ENCODE measurements around the gene NRG3. TPM values are rescaled to one million over a fixed set of nuclear protein-coding genes. Genes with fewer than 3 reads are reported as not detected.

The NRG3 gene
- total RNA-seq, 2 experiments from 2014 or later: not detected

- Histone ChIP-seq H3K27ac (ENCODE audit: low read depth, low read length, poor library complexity, severe bottlenecking) (no peak overlapping the region), H4K20me1 (ENCODE audit: insufficient read depth, low read length) (no peaks in the 10 kb centered on the region), H3K79me2 (ENCODE audit: insufficient read depth, low read depth, low read length) (no peaks in the 10 kb centered on the region), H3K9me2 (ENCODE audit: insufficient read depth, low read length) (no peaks in the 10 kb centered on the region), H3K9me3 (ENCODE audit: low read length) (no peaks in the 10 kb centered on the region; the same call in 1 of the 2 replicates), H3K4me1 (ENCODE audit: insufficient read depth, low read length, poor library complexity, severe bottlenecking) (no peaks in the 10 kb centered on the region), H3K4me2 (ENCODE audit: low read length) (no peak overlapping the region), H3K36me3 (ENCODE audit: insufficient read depth, low read length) (no peaks in the 10 kb centered on the region), H2AFZ (ENCODE audit: low read length) (no peak overlapping the region), H3K4me3 (ENCODE audit: low read depth, low read length, poor library complexity, severe bottlenecking) (no peak overlapping the region)
- intact Hi-C loops (cut with micrococcal nuclease; ENCODE audit: unreplicated experiment): no loop called here
- no peak for TF ChIP-seq EZH2phosphoT487 (IDR thresholded peaks at IDR 0.05; ENCODE audit: borderline replicate concordance, low read depth, low read length)
- BruUV-seq (replicated peaks): no TSS peak
- ChIA-PET CTCF (ENCODE audit: unreplicated experiment) (no interaction called here), POLR2A (no interaction called here)
- no peak for DNase-seq (ENCODE audit: low spot score)
These were observed 565.8 kb downstream of the NRG3 start for GRCh38 chr10:82440775-82441174.

GRCh38 chr10:82452046-82452445 is 577.1 kb downstream of the NRG3 start:
- Histone ChIP-seq H3K9me3 (ENCODE audit: low read length) (no peaks in the 10 kb centered on the region), H3K4me2 (ENCODE audit: low read length) (no peak overlapping the region), H4K20me1 (ENCODE audit: insufficient read depth, low read length) (no peaks in the 10 kb centered on the region), H3K79me2 (ENCODE audit: insufficient read depth, low read depth, low read length) (no peaks in the 10 kb centered on the region), H3K9me2 (ENCODE audit: insufficient read depth, low read length) (no peaks in the 10 kb centered on the region), H2AFZ (ENCODE audit: low read length) (no peak overlapping the region), H3K4me3 (ENCODE audit: low read depth, low read length, poor library complexity, severe bottlenecking) (no peak overlapping the region), H3K4me1 (ENCODE audit: insufficient read depth, low read length, poor library complexity, severe bottlenecking) (no peaks in the 10 kb centered on the region), H3K36me3 (ENCODE audit: insufficient read depth, low read length) (no peaks in the 10 kb centered on the region), H3K27ac (ENCODE audit: low read depth, low read length, poor library complexity, severe bottlenecking) (no peak overlapping the region)
- DNase-seq (ENCODE audit: low spot score): no peak
- ChIA-PET POLR2A (interaction anchor here (0.7 kb wide), 1 partner anchor 16 kb away, joined by 3 read pairs; no protein-coding TSS in a partner anchor), CTCF (ENCODE audit: unreplicated experiment) (no interaction called here)
- intact Hi-C loops (cut with micrococcal nuclease; ENCODE audit: unreplicated experiment): no loop called here
- BruUV-seq (replicated peaks): no TSS peak
- TF ChIP-seq EZH2phosphoT487 (IDR thresholded peaks at IDR 0.05; ENCODE audit: borderline replicate concordance, low read depth, low read length) (no peak), CTCF (conservative IDR thresholded peaks at IDR 0.05; ENCODE audit: low read length) (no peak)

- no peak for DNase-seq (ENCODE audit: low spot score)
- Histone ChIP-seq H3K4me1 (ENCODE audit: insufficient read depth, low read length, poor library complexity, severe bottlenecking) (no peaks in the 10 kb centered on the region), H3K36me3 (ENCODE audit: insufficient read depth, low read length) (no peaks in the 10 kb centered on the region), H3K79me2 (ENCODE audit: insufficient read depth, low read depth, low read length) (no peaks in the 10 kb centered on the region), H3K9me2 (ENCODE audit: insufficient read depth, low read length) (no peaks in the 10 kb centered on the region), H3K9me3 (ENCODE audit: low read length) (no peaks in the 10 kb centered on the region), H4K20me1 (ENCODE audit: insufficient read depth, low read length) (no peaks in the 10 kb centered on the region), H3K27ac (ENCODE audit: low read depth, low read length, poor library complexity, severe bottlenecking) (no peak overlapping the region), H3K4me2 (ENCODE audit: low read length) (no peak overlapping the region), H2AFZ (ENCODE audit: low read length) (no peak overlapping the region), H3K4me3 (ENCODE audit: low read depth, low read length, poor library complexity, severe bottlenecking) (no peak overlapping the region)
- BruUV-seq (replicated peaks): no TSS peak
- intact Hi-C loops (cut with micrococcal nuclease; ENCODE audit: unreplicated experiment): no loop called here
- POLR2A ChIA-PET: interaction anchor here (0.9 kb wide), 1 partner anchor 31 kb away, joined by 5 read pairs; no protein-coding TSS in a partner anchor
- CTCF ChIA-PET (ENCODE audit: unreplicated experiment): no interaction called here
- TF ChIP-seq CTCF (conservative IDR thresholded peaks at IDR 0.05; ENCODE audit: low read length): no peak
These were observed 577.7 kb downstream of the NRG3 start for GRCh38 chr10:82452676-82453075.
